HG03460 (cell line): Measurements from ENCODE around the gene FAM81A.
"Not testable (repeated sequence)": the region's sequence is repeated elsewhere in the genome, so short reads cannot be mapped to it uniquely, and the experiment has no call there.

Experiments used
- ATAC-seq: cut with Tn5 transposase; IDR thresholded peaks from one replicate; pipeline ENCODE4 v1.9.1; 2021; ENCODE audit not compliant: unreplicated experiment

Gene FAM81A

DNA sequence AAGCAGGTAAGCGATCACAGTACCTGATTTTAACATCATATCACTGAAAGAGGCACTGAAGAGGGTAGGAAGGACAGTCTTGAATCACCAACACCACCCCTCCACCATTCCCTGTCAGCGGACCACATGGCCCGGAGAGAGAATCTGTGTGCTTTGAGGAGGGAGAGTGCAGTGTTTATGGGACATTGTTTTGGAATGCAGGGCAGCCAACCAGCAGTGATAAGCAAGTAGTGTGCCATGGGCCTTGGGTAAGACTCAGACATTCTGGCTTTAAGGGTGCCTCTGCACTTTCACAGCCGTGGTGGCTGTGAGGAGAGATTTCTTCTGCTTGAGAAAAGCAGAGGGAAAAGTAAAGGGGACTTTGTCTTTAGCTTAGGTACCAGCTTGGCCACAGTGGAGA is 46.4 kb downstream of the FAM81A start:
- no peak for ATAC-seq

DNA sequence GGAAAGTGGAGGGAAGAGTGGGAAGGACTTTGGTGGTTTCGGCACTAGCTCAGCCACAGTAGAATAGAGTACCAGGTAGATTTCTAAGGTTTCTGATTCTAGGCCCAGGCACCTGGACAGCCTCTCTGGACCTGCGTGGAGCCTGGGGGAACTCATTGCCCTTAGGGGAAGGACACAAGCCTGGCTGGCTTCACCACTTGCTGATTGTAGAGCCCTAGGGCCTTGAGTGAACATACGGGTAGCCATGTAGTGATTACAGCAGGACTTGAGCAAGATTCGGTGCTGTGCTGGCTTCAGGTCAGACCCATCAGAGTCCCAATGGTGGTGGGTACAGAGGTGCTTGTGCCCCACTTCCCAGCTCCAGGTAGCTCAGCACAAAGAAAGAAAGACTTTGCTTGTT is 47.0 kb downstream of the FAM81A start:
- ATAC-seq, result no peak

DNA sequence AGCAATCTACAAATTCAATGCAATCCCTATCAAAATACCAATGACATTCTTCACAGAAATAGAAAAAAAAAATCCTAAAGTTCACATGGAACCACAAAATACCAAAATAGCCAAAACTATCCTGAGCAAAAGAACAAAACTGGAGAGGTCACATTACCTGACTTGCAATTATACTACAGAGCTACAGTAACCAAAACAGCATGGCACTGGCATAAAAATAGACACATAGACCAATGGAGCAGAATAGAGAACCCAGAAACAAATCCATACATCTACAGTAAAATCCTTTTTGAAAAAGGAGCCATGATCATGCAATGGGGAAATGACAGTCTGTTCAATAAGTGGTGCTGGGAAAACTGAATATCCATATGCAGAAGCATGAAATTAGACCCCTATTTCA is 51.5 kb downstream of the FAM81A start:
- not testable (repeated sequence) for ATAC-seq

DNA sequence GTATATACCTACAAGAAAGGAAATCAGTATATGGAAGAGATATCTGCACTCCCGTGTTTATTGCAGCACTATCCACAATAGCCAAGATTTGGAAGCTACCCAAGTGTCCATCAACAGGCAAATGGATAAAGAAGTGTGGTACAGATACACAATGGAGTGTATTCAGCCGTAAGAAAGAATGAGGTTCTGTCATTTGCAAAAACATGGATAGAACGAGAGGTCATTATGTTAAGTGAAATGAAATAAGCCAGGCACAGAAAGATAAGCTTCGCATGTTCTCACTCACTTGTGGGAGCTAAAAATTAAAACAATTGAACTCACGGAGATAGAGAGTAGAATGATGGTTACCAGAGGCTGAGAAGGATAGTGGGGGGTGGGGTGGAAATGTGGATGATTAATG is 53.1 kb downstream of the FAM81A start:
- ATAC-seq, result no peak

- ATAC-seq, result no peak
Measured at GRCh38 chr15:59492389-59493377, 54.7 kb downstream of the FAM81A start.

DNA sequence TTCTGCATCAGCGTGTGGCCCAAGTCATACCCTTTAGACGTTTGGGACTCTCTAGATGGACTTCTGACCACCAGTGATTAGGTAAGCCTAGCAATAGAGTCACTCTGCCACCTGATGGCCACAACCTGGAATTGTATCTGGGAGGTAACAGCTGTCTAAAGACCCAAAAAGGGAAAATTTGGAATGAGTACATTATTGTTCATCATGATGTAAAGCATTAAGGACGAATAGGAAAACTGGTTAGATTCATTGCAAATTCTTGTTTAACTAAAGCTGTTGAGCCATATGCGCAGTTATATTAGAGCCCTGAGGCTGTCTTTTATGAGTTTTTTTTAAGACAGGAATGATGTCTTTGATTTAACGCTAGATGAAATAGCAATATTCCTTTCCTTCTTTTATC is 63.6 kb downstream of the FAM81A start:
- ATAC-seq, result no peak

DNA sequence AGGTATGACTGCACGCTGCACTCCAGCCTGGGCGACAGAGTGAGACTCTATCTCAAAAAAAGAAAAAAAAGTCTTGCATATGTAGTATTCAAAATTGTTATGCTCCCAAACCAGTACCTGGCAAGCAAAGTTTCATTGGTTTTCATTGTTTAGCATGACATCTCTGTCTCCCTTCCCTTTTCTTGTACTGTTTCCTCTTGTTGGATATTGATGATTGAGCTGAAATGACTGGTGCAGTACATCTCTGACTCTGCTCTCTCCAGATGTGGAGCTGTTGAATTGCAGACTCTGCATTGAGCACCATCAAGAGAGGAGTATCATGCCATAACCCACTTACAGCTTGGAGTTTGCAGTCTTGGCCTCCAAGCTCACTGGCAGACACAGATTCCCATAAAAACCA is 77.2 kb downstream of the FAM81A start:
- no peak for ATAC-seq

DNA sequence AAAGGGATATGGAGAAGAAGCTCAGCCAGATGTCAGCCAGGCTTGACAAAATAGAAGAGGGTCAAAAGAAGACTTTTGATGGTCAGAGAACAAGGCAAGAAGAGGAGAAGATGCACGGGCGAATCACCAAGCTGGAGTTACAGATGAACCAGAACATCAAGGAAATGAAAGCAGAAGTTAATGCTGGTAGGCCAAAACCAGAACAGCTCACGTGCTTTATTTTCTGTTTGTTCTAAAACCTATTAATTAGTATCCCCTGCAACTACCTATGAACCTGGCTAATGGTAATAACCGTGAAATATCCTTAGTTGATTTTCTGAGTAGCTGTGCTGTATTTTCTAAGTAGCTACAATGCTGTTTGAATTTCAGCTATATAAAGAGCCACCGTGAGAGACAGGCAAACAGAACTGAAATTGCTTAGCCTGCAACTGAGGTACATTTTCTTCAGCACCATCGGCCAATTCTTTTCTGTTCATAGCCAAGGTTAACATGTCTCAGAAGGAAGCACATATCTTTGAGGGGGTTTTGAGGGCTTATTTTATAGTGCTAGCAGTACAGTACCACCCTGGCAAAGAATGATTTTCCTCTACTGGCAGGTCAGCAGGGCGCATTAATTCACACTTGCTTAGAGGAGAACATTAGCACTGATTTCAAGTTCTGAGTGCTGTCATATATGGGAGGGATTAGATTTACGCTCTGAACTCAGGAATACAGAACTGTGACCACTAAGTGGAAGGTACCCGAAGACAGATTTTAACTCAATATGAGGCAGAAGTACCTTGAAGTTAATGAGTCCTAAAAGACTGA is 78.9 kb downstream of the FAM81A start:
- ATAC-seq, result no peak

- no peak for ATAC-seq
Measured at GRCh38 chr15:59519329-59519728, 81.3 kb downstream of the FAM81A start.

DNA sequence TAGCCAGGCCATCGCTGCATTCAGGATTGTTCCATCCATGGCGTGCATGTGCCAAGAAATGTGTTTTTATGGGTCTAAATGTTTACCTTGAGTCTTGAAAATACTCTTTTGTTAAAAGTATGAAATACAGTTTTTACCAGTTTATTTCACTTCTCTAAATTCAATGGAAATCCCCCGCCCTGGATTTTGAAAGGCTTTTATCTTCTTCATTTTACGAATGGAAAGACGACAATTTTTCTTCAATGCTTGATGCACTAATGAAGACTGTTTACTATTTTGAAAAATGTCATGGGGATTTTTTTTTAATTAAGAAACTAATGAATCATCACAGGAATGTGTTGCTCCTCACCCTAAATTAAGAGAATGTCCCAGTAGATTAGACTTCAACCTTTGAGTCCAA is 83.5 kb downstream of the FAM81A start:
- no peak for ATAC-seq

GRCh38 chr15:59522988-59523461 is 85.0 kb downstream of the FAM81A start:
- no peak for ATAC-seq

DNA sequence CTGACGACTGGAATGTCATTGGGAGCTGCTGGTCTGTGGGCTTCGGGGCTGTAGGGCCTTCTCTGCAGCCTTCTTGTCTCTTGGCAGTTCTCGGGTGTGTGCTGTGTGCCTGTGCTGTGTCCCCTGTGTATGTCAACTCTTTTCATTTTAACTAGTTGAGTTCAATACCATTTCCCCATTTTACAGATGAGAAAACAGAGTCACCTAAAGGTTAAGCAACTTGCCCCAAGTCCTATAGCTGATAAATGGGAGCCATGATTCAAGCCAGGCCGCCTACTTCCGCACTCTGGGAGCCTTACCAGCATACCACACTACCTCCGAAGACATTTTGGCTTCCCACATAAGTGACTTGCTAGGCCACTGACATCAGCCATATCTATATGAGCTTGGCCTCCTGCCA is 85.7 kb downstream of the FAM81A start:
- no peak for ATAC-seq

DNA sequence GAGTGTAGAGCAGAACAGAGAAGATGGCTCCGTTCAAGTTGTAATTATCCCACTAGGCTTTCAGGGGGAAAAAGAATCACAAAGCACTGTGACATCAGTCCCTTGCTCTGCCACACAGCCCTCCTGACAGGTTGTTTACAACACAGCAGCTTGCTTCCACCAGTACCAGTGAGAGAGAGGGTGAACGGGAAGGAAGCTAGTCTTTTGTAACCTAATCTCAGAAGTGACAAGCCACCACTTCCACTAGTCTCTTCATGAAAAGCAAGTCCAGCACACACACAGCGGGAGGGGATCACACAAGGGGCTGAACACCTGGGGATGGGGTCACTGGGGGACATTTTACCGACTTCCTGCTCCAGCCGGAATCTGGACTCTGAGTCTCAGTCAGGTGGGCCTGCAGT is 86.3 kb downstream of the FAM81A start:
- no peak for ATAC-seq

- not testable (repeated sequence) for ATAC-seq
Measured at GRCh38 chr15:59526466-59526865, 88.5 kb downstream of the FAM81A start.

DNA sequence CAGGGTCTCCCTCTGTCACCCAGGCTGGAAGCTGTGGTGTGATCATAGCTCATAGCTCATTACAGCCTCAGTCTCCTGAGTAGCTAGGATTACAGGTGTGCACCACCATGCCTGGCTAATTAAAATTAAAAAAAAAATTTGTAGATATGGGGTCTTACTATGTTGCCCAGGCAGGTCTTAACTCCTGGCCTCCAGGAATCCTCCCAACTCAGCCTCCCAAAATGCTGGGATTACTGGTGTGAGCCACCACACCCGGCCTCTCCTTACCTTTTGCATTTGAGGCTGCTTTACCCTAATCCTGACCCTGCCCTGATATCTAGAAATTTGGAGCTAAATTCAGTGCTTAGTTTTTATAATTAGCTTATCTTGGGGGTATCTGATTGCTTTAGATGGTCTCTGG is 90.4 kb downstream of the FAM81A start:
- ATAC-seq, result no peak

DNA sequence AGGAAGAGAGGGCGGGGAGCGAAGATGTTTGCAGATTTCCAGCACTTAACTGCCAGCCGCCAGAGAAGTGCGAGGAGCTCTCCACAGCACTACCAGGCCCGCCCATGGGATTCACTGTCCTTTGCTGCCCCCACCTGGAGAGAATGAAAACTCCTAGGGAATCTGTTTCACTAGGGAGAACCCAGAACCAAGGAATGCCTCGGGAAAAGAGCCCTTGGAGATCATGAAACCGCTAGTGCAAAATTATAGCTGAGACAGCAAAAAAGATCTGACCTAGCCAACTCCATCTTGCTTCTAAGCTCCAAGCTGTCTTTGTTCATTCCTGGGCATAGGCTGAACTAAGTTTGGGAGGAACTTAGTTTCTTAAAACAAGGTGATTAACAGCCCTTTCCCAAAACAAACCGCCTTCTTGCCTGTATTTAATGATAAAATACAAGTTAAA is 91.0 kb downstream of the FAM81A start:
- no peak for ATAC-seq

GRCh38 chr15:59531066-59531675 is 93.2 kb downstream of the FAM81A start:
- ATAC-seq, result no peak

GRCh38 chr15:59532770-59533379 is 94.9 kb downstream of the FAM81A start:
- ATAC-seq, result no peak

GRCh38 chr15:59536553-59536952 is 98.6 kb downstream of the FAM81A start:
- no peak for ATAC-seq

DNA sequence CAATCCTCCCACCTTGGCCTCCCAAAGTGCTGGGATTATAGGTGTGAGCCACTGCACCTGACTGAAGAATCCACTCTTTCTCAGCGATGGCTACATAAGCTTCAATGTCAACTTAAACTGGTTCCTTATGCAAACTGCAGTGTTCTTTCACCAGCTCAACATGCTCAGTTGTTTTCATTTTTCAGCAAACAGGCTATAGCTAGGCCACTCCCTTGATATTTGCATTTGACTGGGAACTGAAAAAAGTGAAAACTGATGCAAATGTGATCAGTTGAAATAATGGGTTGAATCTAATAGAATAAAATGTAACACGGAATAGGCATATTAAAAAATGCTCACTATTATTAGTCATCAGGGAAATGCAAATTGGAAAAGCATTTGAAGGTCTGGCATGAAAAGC is 99.4 kb downstream of the FAM81A start:
- no peak for ATAC-seq

DNA sequence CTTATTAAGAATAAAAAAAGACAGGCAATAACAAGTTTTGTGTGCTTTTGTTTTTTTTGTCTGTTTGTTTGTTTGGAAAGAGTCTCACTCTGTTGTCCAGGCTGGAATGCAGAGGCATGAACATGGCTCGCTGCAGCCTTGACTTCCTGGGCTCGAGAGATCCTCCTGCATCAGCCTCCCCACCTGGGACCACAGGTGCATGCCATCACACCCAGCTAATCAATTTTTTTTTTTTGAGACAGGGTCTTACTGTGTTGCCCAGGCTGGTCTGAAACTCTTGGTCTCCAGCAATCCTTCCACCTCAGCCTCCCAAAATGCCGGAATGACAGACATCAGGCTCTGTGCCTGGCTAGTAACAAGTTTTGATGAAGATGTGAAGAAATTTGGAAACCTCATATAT is 100.5 kb downstream of the FAM81A start:
- no peak for ATAC-seq
